ENCODE measurements around the gene DTHD1. TPM values are rescaled to one million over a fixed set of nuclear protein-coding genes. Genes with fewer than 3 reads are reported as not detected.

DTHD1 gene
- total RNA-seq, 1 experiment from 2014 or later, result not detected

DNA sequence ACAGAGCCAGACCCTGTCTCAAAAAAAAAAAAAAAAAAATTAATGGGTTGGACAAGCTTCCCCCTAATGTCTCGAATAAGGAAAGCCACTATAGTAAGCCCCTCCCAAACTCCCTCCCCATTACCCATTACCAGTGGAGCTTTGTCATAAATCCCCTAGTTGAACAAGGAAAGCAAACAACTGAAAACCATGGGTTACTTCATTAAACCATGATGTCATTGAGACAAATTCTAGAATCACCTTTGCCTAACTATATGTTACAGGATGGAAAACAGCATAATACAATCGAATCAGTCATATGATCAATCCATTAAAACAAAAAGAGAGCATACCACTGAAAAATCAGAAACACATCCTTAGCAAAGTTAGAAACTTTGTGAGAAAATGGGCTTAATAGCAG is 45.3 kb upstream of the DTHD1 start:
- H3K9me3 ChIP-seq, result no peaks in the 10 kb centered on the region
- H3K27me3 ChIP-seq (replicated peaks; ENCODE audit: control insufficient read depth, insufficient read depth, low read length), result no peaks in the 10 kb centered on the region
- H3K36me3 ChIP-seq (ENCODE audit: control insufficient read depth, insufficient read depth, low read length), result no peaks in the 10 kb centered on the region
- peaks cover 6% of the 10 kb centered on the region for H3K36me3 Mint-ChIP-seq (ENCODE audit: insufficient read depth, unreplicated experiment)
- H3K4me1 Mint-ChIP-seq (ENCODE audit: low read depth, unreplicated experiment), result peaks cover 8% of the 10 kb centered on the region
- intact Hi-C loops (cut with micrococcal nuclease; ENCODE audit: unreplicated experiment), result no loop called here
- no peak for DNase-seq
- no peak overlapping the region for H3K4me3 Mint-ChIP-seq (ENCODE audit: unreplicated experiment)
- ChIA-PET CTCF (no interaction called here), POLR2A (no interaction called here)
- H3K4me1 ChIP-seq, result peaks cover 8% of the 10 kb centered on the region; the same call in 1 of the 2 replicates
- BruUV-seq (replicated peaks), result no TSS peak
- no peak overlapping the region for H3K4me3 ChIP-seq (ENCODE audit: low read depth, low read length)
- no peaks in the 10 kb centered on the region for H3K9me3 Mint-ChIP-seq (ENCODE audit: unreplicated experiment)
- H3K27ac Mint-ChIP-seq (ENCODE audit: unreplicated experiment), result no peak overlapping the region
- no peaks in the 10 kb centered on the region for H3K27me3 Mint-ChIP-seq (ENCODE audit: insufficient read depth, unreplicated experiment)
- TF ChIP-seq, protein P1, sequence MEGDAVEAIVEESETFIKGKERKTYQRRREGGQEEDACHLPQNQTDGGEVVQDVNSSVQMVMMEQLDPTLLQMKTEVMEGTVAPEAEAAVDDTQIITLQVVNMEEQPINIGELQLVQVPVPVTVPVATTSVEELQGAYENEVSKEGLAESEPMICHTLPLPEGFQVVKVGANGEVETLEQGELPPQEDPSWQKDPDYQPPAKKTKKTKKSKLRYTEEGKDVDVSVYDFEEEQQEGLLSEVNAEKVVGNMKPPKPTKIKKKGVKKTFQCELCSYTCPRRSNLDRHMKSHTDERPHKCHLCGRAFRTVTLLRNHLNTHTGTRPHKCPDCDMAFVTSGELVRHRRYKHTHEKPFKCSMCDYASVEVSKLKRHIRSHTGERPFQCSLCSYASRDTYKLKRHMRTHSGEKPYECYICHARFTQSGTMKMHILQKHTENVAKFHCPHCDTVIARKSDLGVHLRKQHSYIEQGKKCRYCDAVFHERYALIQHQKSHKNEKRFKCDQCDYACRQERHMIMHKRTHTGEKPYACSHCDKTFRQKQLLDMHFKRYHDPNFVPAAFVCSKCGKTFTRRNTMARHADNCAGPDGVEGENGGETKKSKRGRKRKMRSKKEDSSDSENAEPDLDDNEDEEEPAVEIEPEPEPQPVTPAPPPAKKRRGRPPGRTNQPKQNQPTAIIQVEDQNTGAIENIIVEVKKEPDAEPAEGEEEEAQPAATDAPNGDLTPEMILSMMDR (IDR thresholded peaks at IDR 0.05; ENCODE audit: insufficient read depth in 1 of 2, low read depth in 1 of 2, low read length in 1 of 2, severe bottlenecking in 1 of 2, unreplicated experiment in 1 of 2), result no peak

- intact Hi-C loops (cut with micrococcal nuclease; ENCODE audit: unreplicated experiment), result no loop called here
- DNase-seq, result no peak
- Mint-ChIP-seq H3K27ac (ENCODE audit: unreplicated experiment) (no peak overlapping the region), H3K9me3 (ENCODE audit: unreplicated experiment) (no peaks in the 10 kb centered on the region), H3K4me1 (ENCODE audit: low read depth, unreplicated experiment) (peaks cover 8% of the 10 kb centered on the region), H3K27me3 (ENCODE audit: insufficient read depth, unreplicated experiment) (no peaks in the 10 kb centered on the region), H3K36me3 (ENCODE audit: insufficient read depth, unreplicated experiment) (peaks cover 6% of the 10 kb centered on the region), H3K4me3 (ENCODE audit: unreplicated experiment) (no peak overlapping the region)
- POLR2A ChIA-PET, result no interaction called here
- TF ChIP-seq, protein P1 (IDR thresholded peaks at IDR 0.05; ENCODE audit: insufficient read depth in 1 of 2, low read depth in 1 of 2, low read length in 1 of 2, severe bottlenecking in 1 of 2, unreplicated experiment in 1 of 2), result no peak
- Histone ChIP-seq H3K27me3 (replicated peaks; ENCODE audit: control insufficient read depth, insufficient read depth, low read length) (no peaks in the 10 kb centered on the region), H3K9me3 (no peaks in the 10 kb centered on the region), H3K36me3 (ENCODE audit: control insufficient read depth, insufficient read depth, low read length) (no peaks in the 10 kb centered on the region), H3K4me3 (ENCODE audit: low read depth, low read length) (no peak overlapping the region), H3K4me1 (peaks cover 10% of the 10 kb centered on the region; the same call in 1 of the 2 replicates)
- CTCF ChIA-PET, result no interaction called here
- no TSS peak for BruUV-seq (replicated peaks)
These were observed 43.8 kb upstream of the DTHD1 start for GRCh38 chr4:36237366-36238313.

- Mint-ChIP-seq H3K36me3 (ENCODE audit: insufficient read depth, unreplicated experiment) (no peaks in the 10 kb centered on the region), H3K4me3 (ENCODE audit: unreplicated experiment) (no peak overlapping the region)
These were observed 39.6 kb upstream of the DTHD1 start for GRCh38 chr4:36241771-36242170.

More at GRCh38 chr4:36241771-36242170, 39.6 kb upstream of the DTHD1 start:
- 0 out of 2 replicates have a peak, but pooled peaks cover 3% of the 10 kb centered on the region for H3K4me1 ChIP-seq
- no peaks in the 10 kb centered on the region for H3K27me3 Mint-ChIP-seq (ENCODE audit: insufficient read depth, unreplicated experiment)
- H3K27me3 ChIP-seq (replicated peaks; ENCODE audit: control insufficient read depth, insufficient read depth, low read length), result no peaks in the 10 kb centered on the region
- H3K9me3 Mint-ChIP-seq (ENCODE audit: unreplicated experiment), result no peaks in the 10 kb centered on the region
- CTCF ChIA-PET, result no interaction called here
- H3K27ac Mint-ChIP-seq (ENCODE audit: unreplicated experiment), result no peak overlapping the region
- no TSS peak for BruUV-seq (replicated peaks)
- no peaks in the 10 kb centered on the region for H3K4me1 Mint-ChIP-seq (ENCODE audit: low read depth, unreplicated experiment)
- H3K4me3 ChIP-seq (ENCODE audit: low read depth, low read length), result no peak overlapping the region
- DNase-seq, result no peak
- POLR2A ChIA-PET, result no interaction called here
- TF ChIP-seq, protein P1 (IDR thresholded peaks at IDR 0.05; ENCODE audit: insufficient read depth in 1 of 2, low read depth in 1 of 2, low read length in 1 of 2, severe bottlenecking in 1 of 2, unreplicated experiment in 1 of 2), result no peak
- H3K36me3 ChIP-seq (ENCODE audit: control insufficient read depth, insufficient read depth, low read length), result no peaks in the 10 kb centered on the region
- intact Hi-C loops (cut with micrococcal nuclease; ENCODE audit: unreplicated experiment), result no loop called here
- H3K9me3 ChIP-seq, result no peaks in the 10 kb centered on the region

Measured in Caco-2 (cell line).